NCI-H446 treated with DMSO at 0.1 percent for 48 hours (cell line): ENCODE measurements around the gene OSBPL8.
"Not testable (repeated sequence)": the region's sequence is repeated elsewhere in the genome, so short reads cannot be mapped to it uniquely, and the experiment has no call there.

Experiments
- DNase-seq: peaks from one replicate; lab custom pipeline; 2025; lab: John Stamatoyannopoulos, UW

The OSBPL8 gene

GRCh38 chr12:76420222-76420621 is 139.3 kb downstream of the OSBPL8 start:
- no peak for DNase-seq

- no peak for DNase-seq
Observed at GRCh38 chr12:76417116-76417515, 142.5 kb downstream of the OSBPL8 start.

- no peak for DNase-seq
Observed at GRCh38 chr12:76413121-76413520, 146.4 kb downstream of the OSBPL8 start.

GRCh38 chr12:76410781-76411180 is 148.8 kb downstream of the OSBPL8 start:
- no peak for DNase-seq

GRCh38 chr12:76410371-76410770 is 149.2 kb downstream of the OSBPL8 start:
- no peak for DNase-seq

- no peak for DNase-seq
Observed at GRCh38 chr12:76409074-76409473, 150.5 kb downstream of the OSBPL8 start.

- DNase-seq: no peak
Observed at GRCh38 chr12:76407710-76408109, 151.9 kb downstream of the OSBPL8 start.

- DNase-seq: no peak
Observed at GRCh38 chr12:76402259-76402658, 157.3 kb downstream of the OSBPL8 start.

- DNase-seq: no peak
Observed at GRCh38 chr12:76400136-76400535, 159.4 kb downstream of the OSBPL8 start.

GRCh38 chr12:76399040-76399439 is 160.5 kb downstream of the OSBPL8 start:
- no peak for DNase-seq

- DNase-seq: no peak
Observed at GRCh38 chr12:76398106-76398505, 161.5 kb downstream of the OSBPL8 start.

GRCh38 chr12:76391461-76391860 is 168.1 kb downstream of the OSBPL8 start:
- no peak for DNase-seq

GRCh38 chr12:76387614-76388013 is 172.0 kb downstream of the OSBPL8 start:
- DNase-seq: no peak

GRCh38 chr12:76384560-76384959 is 175.0 kb downstream of the OSBPL8 start:
- no peak for DNase-seq

GRCh38 chr12:76383988-76384387 is 175.6 kb downstream of the OSBPL8 start:
- no peak for DNase-seq

- no peak for DNase-seq
Observed at GRCh38 chr12:76379261-76379660, 180.3 kb downstream of the OSBPL8 start.

- DNase-seq: not testable (repeated sequence)
Observed at GRCh38 chr12:76376876-76377275, 182.7 kb downstream of the OSBPL8 start.

- DNase-seq: no peak
Observed at GRCh38 chr12:76375939-76376338, 183.6 kb downstream of the OSBPL8 start.

GRCh38 chr12:76375470-76375869 is 184.1 kb downstream of the OSBPL8 start:
- no peak for DNase-seq

- no peak for DNase-seq
Observed at GRCh38 chr12:76374386-76375020, 185.1 kb downstream of the OSBPL8 start.

GRCh38 chr12:76368230-76368629 is 191.3 kb downstream of the OSBPL8 start:
- DNase-seq: no peak

GRCh38 chr12:76366163-76366562 is 193.4 kb downstream of the OSBPL8 start:
- no peak for DNase-seq

GRCh38 chr12:76364131-76364530 is 195.4 kb downstream of the OSBPL8 start:
- DNase-seq: not testable (repeated sequence)

- no peak for DNase-seq
Observed at GRCh38 chr12:76360316-76360715, 199.3 kb downstream of the OSBPL8 start.
